ENCODE results near the gene USP31.

The USP31 gene

DNA sequence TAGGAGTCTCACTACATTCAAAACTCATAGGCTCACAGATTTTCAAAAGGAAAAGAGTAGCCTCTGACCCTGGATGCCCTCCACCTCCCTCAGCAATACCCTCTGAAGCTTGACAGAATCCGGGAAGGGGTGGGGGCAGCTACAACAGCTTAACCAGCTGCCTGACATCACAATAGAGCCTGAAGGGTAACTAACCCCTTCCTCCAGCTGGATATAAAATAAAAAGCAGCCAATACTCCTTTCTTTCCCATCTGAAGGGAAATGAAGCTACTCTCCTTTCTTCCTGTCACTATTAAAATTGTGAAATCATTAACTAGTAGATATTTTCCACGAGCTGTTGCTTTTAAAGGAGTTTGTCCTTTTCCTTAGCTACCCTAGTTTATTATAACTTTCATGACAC, 24.0 kb downstream of the USP31 start:
- H3K27ac ChIP-seq: no peak overlapping the region
- TF ChIP-seq CTCF (IDR thresholded peaks at IDR 0.05) (no peak), ZFX (IDR thresholded peaks at IDR 0.05; ENCODE audit: borderline replicate concordance) (no peak)

DNA sequence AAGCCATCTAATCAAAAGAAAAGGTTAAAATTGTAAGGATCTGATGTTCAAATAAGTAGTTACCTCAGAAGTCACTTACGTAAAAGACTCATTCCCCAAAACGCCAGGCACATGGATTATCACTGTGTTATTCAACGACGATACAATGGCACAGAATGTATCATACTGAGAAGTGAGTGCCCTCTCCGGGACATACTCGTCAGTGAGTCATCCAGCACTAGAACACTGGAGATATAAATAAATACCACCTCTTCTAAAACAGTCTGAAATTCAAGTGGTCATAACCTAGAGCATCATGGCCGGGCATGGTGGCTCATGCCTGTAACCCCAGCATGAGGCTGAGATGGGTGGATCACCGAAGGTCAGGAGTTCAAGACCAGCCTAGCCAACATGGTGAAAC, 24.9 kb downstream of the USP31 start:
- no peak overlapping the region for H3K27ac ChIP-seq
- TF ChIP-seq ZFX (IDR thresholded peaks at IDR 0.05; ENCODE audit: borderline replicate concordance): no peak
- TF ChIP-seq CTCF (IDR thresholded peaks at IDR 0.05): no peak

DNA sequence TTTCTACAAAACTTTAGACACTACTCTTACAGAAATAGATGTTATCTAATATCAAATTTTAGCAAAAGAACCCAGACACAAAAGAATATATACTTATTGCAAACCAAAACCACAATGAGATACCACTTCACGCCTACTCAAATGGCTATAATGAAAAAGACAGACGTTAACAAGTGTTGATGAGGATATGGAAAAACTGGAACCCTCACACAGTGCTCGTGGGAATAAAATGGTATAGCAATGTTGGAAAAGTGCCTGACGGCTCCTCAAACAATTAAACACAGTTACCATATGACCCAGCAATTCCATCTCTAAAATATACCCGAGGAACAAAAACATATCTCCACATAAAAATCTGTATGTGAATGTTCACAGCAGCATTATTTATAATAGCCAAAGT, 27.1 kb downstream of the USP31 start:
- TF ChIP-seq ZFX (IDR thresholded peaks at IDR 0.05; ENCODE audit: borderline replicate concordance) (no peak), CTCF (IDR thresholded peaks at IDR 0.05) (no peak)
- no peak overlapping the region for H3K27ac ChIP-seq

DNA sequence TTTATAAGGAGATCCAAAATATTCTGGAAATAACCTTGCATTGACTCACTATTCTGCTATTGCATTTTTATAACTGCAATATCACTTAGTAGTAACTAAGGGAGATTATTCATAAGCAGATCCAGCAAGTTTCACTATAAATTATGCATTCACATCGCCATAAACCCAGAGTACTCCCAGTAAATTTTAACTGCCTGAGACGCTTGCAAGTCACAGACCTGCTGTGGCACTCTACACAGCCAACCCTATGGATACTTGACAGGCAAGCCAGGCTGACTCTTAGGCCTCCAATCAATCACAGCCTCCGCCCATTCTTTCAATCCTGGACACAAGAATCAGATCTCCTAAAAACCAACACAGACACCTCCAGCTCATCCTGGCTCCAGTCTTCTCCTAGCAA, 28.2 kb downstream of the USP31 start:
- H3K27ac ChIP-seq: no peak overlapping the region
- TF ChIP-seq ZFX (IDR thresholded peaks at IDR 0.05; ENCODE audit: borderline replicate concordance) (no peak), CTCF (IDR thresholded peaks at IDR 0.05) (no peak)

- no peak for TF ChIP-seq CTCF (IDR thresholded peaks at IDR 0.05)
These were observed 28.7 kb downstream of the USP31 start for GRCh38 chr16:23120562-23120961.

DNA sequence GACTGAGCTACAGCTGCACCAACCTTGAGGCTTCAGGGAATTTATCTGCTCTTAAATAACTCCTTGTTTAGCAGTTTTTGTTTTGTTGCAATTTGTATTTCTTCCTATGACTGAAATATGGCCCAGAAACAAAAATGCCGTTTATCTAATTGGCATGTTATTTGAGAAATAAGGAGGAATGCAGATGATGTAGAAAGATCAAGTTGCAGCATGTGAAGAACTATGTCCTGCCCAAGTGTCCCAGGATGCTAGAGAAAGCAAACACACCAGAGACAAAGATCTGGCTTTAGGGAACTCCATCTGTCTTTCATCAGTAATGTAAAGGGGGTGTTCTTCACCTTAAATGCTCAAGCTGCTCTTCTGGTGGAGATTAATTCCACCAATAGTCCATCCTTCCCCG, 29.7 kb downstream of the USP31 start:
- H3K27ac ChIP-seq: no peak overlapping the region
- TF ChIP-seq CTCF (IDR thresholded peaks at IDR 0.05): no peak
- no peak for TF ChIP-seq ZFX (IDR thresholded peaks at IDR 0.05; ENCODE audit: borderline replicate concordance)

More at GRCh38 chr16:23120562-23120961, 28.7 kb downstream of the USP31 start:
- H3K27ac ChIP-seq: no peak overlapping the region

DNA sequence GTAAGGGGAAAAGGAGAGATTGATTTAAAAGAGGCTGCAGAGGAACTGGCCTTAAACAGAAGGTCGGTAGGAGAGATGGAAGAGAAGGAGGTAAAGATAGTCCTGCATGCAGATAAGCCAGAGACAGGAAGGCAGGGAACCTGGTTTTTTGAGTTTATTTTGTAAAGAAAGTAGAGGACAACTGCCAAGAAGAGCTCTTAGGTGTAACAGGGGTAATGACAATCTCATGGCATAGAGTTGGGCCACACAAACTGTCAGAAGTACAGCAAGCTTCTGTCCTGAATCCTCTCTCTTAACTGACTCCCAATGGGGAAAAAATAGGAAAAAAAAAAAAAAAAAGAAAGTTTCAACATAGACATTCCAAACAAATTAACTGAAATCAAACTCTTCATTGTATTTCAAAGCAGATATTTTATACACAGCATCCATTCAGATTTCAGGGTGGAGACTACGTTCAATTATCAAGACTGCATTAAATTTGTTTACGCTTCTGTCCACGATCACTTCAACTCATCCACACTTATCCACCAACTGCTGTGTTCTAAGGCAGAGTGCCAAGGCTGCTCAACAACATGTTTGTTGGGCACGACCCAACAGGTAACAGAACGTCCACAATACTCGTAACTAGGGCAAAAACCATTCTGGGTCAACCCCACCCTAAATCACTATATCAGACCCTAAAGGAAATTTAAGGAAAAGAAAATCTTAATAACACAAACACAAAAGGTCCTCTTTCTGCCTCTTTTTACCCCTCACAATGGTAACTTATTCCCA, 34.9 kb downstream of the USP31 start:
- TF ChIP-seq CTCF (IDR thresholded peaks at IDR 0.05): no peak
- no peak for TF ChIP-seq ZFX (IDR thresholded peaks at IDR 0.05; ENCODE audit: borderline replicate concordance)
- H3K27ac ChIP-seq: no peak overlapping the region
